Measurements from ENCODE around the gene SLC8A3. TPM values are rescaled to one million over a fixed set of nuclear protein-coding genes. Genes with fewer than 3 reads are reported as not detected.

The SLC8A3 gene
- total RNA-seq, 4 donors from 2014 or later, result 0.18 to 4.1 (median 0.69) TPM

DNA sequence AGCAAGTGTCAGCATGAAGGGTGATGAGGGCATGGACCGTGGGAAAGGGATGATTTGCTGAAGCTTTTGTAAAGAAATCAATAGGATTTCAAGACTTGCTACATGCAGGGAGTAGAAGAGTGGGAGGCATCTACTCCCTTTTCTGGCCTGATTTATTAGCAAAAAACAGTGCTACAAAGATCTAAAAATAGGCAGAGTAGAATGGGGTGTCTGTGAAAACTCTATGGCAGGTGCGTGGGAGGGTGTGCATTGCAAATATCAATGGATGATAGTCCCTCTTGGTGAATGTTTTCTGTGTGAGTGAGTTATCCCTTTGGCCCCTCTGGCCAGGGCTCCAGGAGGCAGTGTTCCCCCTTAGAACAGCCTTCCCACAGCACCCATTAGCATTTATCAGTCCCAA is 170.5 kb downstream of the SLC8A3 start:
- H3K36me3 ChIP-seq, result no peaks in the 10 kb centered on the region
- no peak overlapping the region for H3K4me3 ChIP-seq
- no peaks in the 10 kb centered on the region for H3K4me1 ChIP-seq
- H3K27ac ChIP-seq, result no peak overlapping the region
- no peaks in the 10 kb centered on the region for H3K9me3 ChIP-seq
- no peak for DNase-seq
- TF ChIP-seq POLR2A (IDR thresholded peaks at IDR 0.05), result no peak
- TF ChIP-seq, protein P1, sequence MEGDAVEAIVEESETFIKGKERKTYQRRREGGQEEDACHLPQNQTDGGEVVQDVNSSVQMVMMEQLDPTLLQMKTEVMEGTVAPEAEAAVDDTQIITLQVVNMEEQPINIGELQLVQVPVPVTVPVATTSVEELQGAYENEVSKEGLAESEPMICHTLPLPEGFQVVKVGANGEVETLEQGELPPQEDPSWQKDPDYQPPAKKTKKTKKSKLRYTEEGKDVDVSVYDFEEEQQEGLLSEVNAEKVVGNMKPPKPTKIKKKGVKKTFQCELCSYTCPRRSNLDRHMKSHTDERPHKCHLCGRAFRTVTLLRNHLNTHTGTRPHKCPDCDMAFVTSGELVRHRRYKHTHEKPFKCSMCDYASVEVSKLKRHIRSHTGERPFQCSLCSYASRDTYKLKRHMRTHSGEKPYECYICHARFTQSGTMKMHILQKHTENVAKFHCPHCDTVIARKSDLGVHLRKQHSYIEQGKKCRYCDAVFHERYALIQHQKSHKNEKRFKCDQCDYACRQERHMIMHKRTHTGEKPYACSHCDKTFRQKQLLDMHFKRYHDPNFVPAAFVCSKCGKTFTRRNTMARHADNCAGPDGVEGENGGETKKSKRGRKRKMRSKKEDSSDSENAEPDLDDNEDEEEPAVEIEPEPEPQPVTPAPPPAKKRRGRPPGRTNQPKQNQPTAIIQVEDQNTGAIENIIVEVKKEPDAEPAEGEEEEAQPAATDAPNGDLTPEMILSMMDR (IDR thresholded peaks at IDR 0.05), result no peak
- no peaks in the 10 kb centered on the region for H3K27me3 ChIP-seq

DNA sequence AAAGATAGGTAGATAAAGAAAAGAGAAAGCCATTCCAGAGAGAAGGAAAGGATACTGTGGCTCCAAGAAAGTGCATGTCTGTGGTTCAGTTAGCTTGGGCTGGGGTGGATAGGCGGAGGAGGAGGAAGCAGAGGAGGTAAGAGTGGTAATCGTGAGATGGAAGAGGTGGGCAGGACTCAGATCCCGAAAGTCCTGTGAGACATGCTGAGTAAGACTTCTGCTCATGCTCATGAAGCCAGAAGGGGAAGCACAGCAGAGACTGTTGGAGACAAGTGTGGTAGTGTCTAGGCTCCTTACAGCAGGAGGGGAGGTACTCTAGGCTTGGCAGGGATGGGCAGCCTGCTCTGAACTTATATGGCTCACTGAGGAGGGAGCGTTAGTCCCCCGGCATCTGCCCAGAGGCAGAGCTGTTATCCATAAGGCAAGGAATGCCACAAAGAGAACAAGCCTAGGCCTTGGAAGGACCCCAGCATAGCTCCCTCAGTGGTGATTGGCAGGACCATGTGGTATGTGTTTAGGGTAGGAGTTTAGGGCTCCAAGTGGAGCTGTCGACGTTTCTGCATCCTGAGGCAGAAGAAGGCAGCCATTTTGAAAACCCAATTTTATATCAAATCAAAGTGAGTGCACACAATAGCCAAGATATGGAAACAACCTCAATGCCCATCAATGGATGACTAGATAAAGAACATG is 174.2 kb downstream of the SLC8A3 start:
- H3K27me3 ChIP-seq, result no peaks in the 10 kb centered on the region
- TF ChIP-seq POLR2A (IDR thresholded peaks at IDR 0.05), result no peak
- TF ChIP-seq, protein P1 (IDR thresholded peaks at IDR 0.05), result no peak
- no peaks in the 10 kb centered on the region for H3K36me3 ChIP-seq
- H3K4me1 ChIP-seq, result no peaks in the 10 kb centered on the region
- no peaks in the 10 kb centered on the region for H3K9me3 ChIP-seq
- H3K4me3 ChIP-seq, result no peak overlapping the region
- no peak overlapping the region for H3K27ac ChIP-seq
- no peak for DNase-seq

DNA sequence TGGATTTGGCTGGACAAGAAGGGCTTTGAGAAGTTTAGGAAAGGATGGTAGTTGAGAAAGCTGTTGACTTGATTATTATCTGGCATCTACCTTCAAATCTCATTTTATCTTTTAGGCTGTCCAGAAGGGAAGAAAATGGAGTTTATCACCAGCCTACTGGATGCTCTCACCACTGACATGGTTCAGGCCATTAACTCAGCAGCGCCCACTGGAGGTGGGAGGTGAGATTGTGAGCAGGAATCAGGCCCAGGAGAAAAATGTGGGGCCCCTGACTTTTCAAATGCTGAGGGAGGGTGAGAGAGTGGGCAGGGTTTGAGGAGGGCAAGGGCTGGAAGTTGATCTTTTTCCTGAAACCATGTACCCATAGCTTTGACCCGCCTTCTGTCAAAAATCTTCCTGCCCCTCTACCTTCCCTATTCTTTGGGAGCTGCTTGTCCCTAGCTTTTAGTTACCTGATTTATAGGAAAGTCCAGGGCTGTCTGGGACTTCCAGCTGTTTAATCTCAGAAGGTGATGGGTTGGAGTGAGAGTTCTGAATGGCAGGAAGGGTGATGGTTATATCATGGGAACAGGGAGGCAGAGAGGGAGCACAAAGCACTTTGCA is 175.4 kb downstream of the SLC8A3 start:
- TF ChIP-seq, protein P1 (IDR thresholded peaks at IDR 0.05), result peak in 4 of 6 experiments; percentile 39 to 68 (median 52)
- TF ChIP-seq POLR2A (IDR thresholded peaks at IDR 0.05), result no peak
- H3K36me3 ChIP-seq, result no peaks in the 10 kb centered on the region
- peak in 1 of 3 donors; percentile 54 for DNase-seq

DNA sequence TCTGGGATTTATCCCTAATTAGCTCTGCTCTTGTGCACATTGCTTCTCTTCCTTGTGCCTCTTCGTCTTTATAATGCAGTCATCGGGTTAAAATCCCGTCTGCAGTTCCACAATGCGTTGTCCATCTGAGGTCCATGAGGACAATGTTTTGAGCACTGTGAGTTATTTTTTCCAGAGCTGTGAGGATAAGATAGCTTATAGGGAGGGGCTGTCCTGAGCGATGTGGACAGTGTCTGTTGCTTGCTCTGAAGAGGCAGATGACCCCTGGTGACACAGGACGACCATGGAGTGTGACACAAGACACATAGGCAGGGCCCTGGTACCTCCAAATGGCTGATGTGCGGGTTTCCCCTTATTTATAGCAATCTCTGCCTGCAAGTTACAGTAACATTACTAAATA is 177.0 kb downstream of the SLC8A3 start:
- DNase-seq, result no peak

More for the DNA sequence above, 175.4 kb downstream of the SLC8A3 start:
- Histone ChIP-seq H3K27ac (no peak overlapping the region), H3K4me3 (no peak overlapping the region), H3K9me3 (no peaks in the 10 kb centered on the region), H3K4me1 (no peaks in the 10 kb centered on the region), H3K27me3 (no peaks in the 10 kb centered on the region)

DNA sequence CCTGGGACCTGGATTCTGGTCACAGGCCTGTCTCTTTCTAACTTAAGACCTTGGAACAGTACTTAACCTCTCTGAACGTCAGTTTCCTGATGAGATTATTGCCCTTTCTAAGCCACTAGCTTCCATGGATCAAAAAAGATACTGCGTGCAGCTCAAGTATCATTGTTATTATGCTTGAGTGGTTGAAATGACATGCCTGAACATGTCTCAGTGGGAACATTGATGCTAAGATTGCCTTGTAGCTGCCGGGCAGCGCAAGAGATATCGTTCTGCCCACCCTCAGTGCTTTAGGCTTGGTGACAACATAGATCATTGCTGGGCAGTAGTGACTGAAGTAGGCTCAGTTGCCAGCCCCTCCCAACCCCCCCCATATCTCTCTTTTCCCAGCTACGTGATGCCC is 177.7 kb downstream of the SLC8A3 start:
- no peak for TF ChIP-seq POLR2A (IDR thresholded peaks at IDR 0.05)
- TF ChIP-seq, protein P1 (IDR thresholded peaks at IDR 0.05), result no peak
- Histone ChIP-seq H3K4me3 (no peak overlapping the region), H3K27ac (no peak overlapping the region), H3K27me3 (no peaks in the 10 kb centered on the region), H3K4me1 (no peaks in the 10 kb centered on the region), H3K36me3 (no peaks in the 10 kb centered on the region), H3K9me3 (no peaks in the 10 kb centered on the region)
- no peak for DNase-seq

More for the DNA sequence above, 177.0 kb downstream of the SLC8A3 start:
- H3K36me3 ChIP-seq, result no peaks in the 10 kb centered on the region
- no peak overlapping the region for H3K27ac ChIP-seq
- no peak overlapping the region for H3K4me3 ChIP-seq
- TF ChIP-seq, protein P1 (IDR thresholded peaks at IDR 0.05), result no peak
- no peak for TF ChIP-seq POLR2A (IDR thresholded peaks at IDR 0.05)
- no peaks in the 10 kb centered on the region for H3K27me3 ChIP-seq
- H3K9me3 ChIP-seq, result no peaks in the 10 kb centered on the region
- no peaks in the 10 kb centered on the region for H3K4me1 ChIP-seq
